GM21390 (cell line): Measurements from ENCODE around the gene CCDC85B.

Experiments used
- ATAC-seq: cut with Tn5 transposase; IDR thresholded peaks from one replicate; pipeline ENCODE4 v1.9.1; 2021; ENCODE audit not compliant: unreplicated experiment

CCDC85B gene

GRCh38 chr11:65928667-65929066, 38.2 kb downstream of the CCDC85B start:
- ATAC-seq = no peak

GRCh38 chr11:65931773-65932557, 41.5 kb downstream of the CCDC85B start:
- no peak for ATAC-seq

GRCh38 chr11:65932558-65932919, 42.1 kb downstream of the CCDC85B start:
- no peak for ATAC-seq

GRCh38 chr11:65934014-65934413, 43.5 kb downstream of the CCDC85B start:
- no peak for ATAC-seq

- ATAC-seq = no peak
Measured at GRCh38 chr11:65937766-65938165, 47.3 kb downstream of the CCDC85B start.
